Central memory CD4-positive, alpha-beta T cell (primary cell): ENCODE data around the gene RARRES1.

Experiments used
- DNase-seq: peaks from one replicate; pipeline ENCODE4 v3.0.0; 2022
- total RNA-seq, 3 experiments: gene quantifications; one replicate each; lab custom pipeline; 2026; lab: John Stamatoyannopoulos, UW

Gene RARRES1
- 0 to 0.07 (median 0.05) reads per million in 3 experiments for total RNA-seq

- DNase-seq: no peak
Observed at GRCh38 chr3:158731938-158732855, at the start of gene RARRES1. TSS of gene RARRES1 (minus strand) at chr3:158732457. CDS start at chr3:158732415, 42 bp downstream.

- no peak for DNase-seq
Observed at GRCh38 chr3:158781849-158782248, 49.6 kb upstream of the RARRES1 start.

- DNase-seq: no peak
Observed at GRCh38 chr3:158781191-158781590, 48.9 kb upstream of the RARRES1 start.

- no peak for DNase-seq
Observed at GRCh38 chr3:158780766-158781165, 48.5 kb upstream of the RARRES1 start.

- no peak for DNase-seq
Observed at GRCh38 chr3:158777161-158777873, 45.1 kb upstream of the RARRES1 start.

- no peak for DNase-seq
Observed at GRCh38 chr3:158776531-158776930, 44.3 kb upstream of the RARRES1 start.

GRCh38 chr3:158775426-158776410 lies 43.5 kb upstream of the RARRES1 start:
- no peak for DNase-seq

GRCh38 chr3:158774965-158775364 lies 42.7 kb upstream of the RARRES1 start:
- no peak for DNase-seq

- no peak for DNase-seq
Observed at GRCh38 chr3:158773845-158774830, 41.9 kb upstream of the RARRES1 start.

- DNase-seq: no peak
Observed at GRCh38 chr3:158773166-158773565, 40.9 kb upstream of the RARRES1 start.

- DNase-seq: no peak
Observed at GRCh38 chr3:158771982-158772381, 39.7 kb upstream of the RARRES1 start.

- DNase-seq: no peak
Observed at GRCh38 chr3:158771577-158771976, 39.3 kb upstream of the RARRES1 start.

- DNase-seq: no peak
Observed at GRCh38 chr3:158770741-158771350, 38.6 kb upstream of the RARRES1 start.

- no peak for DNase-seq
Observed at GRCh38 chr3:158769952-158770740, 37.9 kb upstream of the RARRES1 start.

GRCh38 chr3:158769549-158769948 lies 37.3 kb upstream of the RARRES1 start:
- no peak for DNase-seq

GRCh38 chr3:158768881-158769543 lies 36.8 kb upstream of the RARRES1 start:
- no peak for DNase-seq

- DNase-seq: no peak
Observed at GRCh38 chr3:158768361-158768787, 36.1 kb upstream of the RARRES1 start.

GRCh38 chr3:158766364-158766763 lies 34.1 kb upstream of the RARRES1 start:
- no peak for DNase-seq

GRCh38 chr3:158765518-158766205 lies 33.4 kb upstream of the RARRES1 start:
- DNase-seq: no peak
